Middle frontal gyrus (tissue), 1 donor: ENCODE data around the gene PCDH17.

ENCODE experiments used
- DNase-seq: peaks from one replicate; pipeline ENCODE4 v3.0.0-alpha.2; 2015; ENCODE audit warnings: low spot score; ENCODE audit errors: extremely low spot score

Gene PCDH17

GRCh38 chr13:57633950-57634838, 2.6 kb downstream of the PCDH17 start:
- no peak for DNase-seq

- no peak for DNase-seq
Observed at GRCh38 chr13:57634839-57635165, 3.3 kb downstream of the PCDH17 start.

DNA sequence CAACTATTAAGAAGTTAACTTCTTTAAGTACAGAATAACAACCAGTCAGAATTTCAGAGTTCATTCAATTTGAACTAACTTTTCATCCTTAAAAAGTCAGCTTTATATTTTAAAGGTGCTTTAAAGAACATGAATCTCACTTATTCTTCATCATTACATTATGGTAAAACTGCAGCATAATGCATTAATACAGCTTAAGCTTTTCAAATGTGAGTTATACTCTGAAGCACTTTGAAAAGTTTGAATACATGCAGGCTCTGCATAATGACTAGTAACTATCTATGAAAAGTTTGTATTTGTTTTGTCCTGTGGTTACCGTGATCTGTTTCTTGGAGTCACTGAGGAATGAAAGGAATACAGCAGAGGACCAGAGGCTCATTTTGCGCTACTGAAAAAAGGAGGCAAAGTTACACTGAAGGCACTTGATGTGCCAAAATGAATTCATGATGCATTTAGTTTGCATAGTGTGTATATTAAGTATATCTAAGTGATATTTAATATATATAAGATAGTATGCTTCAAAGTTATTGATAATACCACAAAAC, 4.1 kb downstream of the PCDH17 start:
- no peak for DNase-seq

GRCh38 chr13:57636816-57637215, 5.3 kb downstream of the PCDH17 start:
- DNase-seq: no peak

DNA sequence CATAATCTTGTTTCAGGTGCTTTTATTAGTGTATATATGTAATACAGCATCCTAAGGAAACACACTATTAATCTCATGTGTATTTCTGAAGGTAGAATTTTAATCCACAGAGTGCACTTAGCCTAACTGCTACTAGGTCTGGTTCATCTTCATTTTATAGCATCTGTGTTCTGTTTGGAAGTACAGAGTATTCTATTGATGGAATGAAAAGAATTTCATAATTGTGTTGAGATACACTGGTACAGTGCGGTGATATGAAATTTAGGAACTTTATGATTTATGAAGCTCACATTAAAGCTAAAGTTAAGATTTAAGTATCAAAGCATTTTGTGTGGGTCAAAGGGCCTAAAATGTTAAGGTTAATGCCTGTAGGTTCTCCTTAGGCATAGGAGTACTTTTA, 6.0 kb downstream of the PCDH17 start:
- no peak for DNase-seq

DNA sequence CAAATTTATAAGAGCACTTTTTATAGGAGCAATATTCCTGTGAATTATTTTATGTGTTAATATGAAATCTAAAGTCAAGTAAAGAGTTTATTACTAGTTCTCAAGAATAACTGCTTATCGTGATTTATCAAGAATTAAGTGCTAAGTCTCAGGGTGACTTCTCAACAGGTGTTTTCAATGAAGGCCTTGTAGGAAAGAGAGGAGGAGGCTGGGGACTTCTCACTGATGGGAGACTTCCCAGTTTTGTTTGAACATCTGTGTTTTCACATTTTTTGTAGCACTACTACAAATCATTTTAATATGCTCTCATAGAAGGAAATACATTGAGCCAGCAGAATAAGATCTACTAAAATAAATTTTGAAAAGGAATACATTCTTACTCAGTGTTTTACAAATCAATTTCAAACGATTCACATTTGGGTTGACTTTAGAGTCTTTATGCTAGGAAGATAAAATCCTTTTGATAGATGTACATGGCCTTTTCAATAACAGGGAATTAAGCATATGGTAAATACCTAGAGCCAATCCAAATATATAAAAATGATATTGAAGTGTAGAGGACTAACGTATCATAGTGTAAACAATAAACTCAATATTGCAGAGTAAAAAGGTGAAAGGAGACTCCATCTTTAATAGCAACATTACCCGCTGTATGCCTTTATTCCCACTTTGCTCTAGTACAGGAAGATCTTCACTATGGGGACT, 6.8 kb downstream of the PCDH17 start:
- DNase-seq: no peak

DNA sequence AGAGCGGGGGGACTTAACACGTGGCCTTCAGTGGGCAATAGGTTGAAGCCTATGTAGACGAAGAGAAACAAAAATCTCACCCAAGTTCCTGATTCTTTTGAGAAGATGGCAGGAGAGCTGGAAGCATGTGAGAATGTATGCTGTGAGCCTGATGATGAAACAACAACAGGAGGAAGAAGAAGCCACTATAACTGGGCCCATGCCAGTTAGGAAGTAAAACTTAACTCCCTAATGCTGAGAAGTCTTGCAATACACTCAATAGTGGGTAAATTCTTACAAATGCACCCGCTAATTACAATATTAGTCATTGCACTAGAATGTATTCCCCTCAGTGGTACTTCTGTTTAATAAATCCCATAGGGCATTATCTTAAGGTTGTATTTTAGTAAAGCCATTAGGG, 9.1 kb downstream of the PCDH17 start:
- no peak for DNase-seq

DNA sequence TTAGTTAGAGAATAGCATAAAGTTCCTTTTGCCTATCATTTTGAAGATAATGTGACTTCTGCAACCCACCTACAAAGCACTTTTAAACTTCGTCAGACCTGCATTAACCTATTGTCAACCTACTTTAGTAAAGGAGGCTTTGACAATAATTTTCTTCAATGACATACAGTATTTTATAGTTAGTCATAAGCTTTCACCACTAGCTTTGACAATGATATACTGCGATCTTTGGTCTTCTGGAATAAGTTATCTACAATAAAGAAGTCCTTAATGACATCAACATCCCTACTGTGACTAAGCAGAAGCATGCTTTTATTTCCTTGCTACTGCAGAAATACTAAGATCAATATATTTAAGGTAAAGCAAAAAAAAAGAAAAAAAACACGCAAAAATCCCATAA, 9.5 kb downstream of the PCDH17 start:
- no peak for DNase-seq

- no peak for DNase-seq
Observed at GRCh38 chr13:57644106-57644505, 12.6 kb downstream of the PCDH17 start.

DNA sequence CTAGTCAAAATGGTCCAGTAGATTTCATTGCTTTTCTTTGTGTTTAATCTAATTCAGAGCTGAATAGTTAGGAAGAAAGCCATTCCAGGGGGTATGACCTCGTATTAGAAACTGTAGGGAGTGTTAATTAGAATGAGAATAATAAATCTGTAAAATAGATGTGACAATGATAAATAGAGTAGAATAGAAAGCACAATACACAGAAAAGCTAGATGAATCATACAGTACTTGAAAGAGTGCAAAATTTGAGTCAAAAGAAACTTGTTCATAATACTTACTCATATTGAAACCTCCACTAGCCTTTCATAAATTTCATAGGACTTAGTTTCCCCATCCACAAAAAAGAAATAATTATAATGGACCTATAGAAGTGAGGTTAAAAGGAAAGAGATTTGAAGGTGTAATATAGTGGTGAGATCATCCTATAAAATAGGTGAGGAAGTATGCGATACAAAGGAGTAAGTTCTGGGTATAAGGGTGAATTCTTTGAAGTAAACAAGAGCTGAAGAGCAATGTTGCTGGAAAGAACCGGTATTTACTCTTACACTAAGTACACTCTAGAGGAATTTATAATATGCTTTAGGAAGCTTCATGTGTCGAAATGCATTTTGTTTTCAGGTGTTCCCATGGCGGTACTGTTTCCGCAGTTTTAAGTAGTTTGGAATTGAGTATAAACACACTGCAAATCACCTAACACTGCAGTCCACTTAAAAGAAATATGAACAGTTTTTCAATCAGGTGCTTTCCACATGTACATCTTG, 21.9 kb downstream of the PCDH17 start:
- no peak for DNase-seq

DNA sequence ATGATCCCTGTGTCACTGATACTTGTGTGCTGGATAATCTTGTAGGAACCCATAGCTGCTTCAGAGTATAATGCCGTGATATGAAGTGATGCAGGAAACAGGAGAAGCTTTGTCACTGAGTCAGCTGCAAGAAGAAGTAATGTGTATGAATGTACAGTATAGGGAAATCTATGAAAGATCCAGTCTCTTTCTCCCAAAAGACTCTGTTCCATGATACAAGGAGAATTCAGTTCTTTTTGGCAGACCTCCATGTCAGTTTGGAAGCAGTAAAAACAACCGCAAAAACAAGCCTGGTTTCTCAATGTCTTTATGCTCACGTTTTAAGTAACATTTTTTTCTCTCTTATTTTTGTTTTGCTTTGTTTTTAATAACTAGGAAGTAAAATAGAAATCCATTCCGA, 33.9 kb downstream of the PCDH17 start:
- DNase-seq: no peak

- DNase-seq: no peak
Observed at GRCh38 chr13:57666131-57666953, 34.8 kb downstream of the PCDH17 start.

DNA sequence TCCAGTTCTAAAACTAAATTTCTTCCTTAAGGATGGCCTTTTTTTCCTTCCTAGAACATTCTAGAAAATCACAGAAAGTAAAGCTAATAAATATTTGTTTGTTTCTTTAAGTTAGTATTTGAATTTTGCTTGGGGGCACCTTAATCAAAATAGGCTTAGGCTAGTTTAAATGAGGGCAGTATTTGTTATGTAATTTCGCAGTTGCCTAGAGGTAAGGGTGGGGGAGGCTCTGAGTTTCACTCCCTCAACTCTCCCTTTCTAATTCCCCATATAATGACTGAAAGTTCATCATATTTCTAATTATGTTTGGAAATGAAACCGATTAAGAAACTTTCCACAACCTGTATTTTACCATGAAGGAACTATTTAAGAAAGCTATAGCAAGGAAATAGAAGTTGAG, 40.6 kb downstream of the PCDH17 start:
- DNase-seq: no peak

GRCh38 chr13:57673197-57673596, 41.7 kb downstream of the PCDH17 start:
- DNase-seq: no peak

GRCh38 chr13:57675526-57675925, 44.0 kb downstream of the PCDH17 start:
- no peak for DNase-seq

GRCh38 chr13:57680609-57681008, 49.1 kb downstream of the PCDH17 start:
- no peak for DNase-seq

DNA sequence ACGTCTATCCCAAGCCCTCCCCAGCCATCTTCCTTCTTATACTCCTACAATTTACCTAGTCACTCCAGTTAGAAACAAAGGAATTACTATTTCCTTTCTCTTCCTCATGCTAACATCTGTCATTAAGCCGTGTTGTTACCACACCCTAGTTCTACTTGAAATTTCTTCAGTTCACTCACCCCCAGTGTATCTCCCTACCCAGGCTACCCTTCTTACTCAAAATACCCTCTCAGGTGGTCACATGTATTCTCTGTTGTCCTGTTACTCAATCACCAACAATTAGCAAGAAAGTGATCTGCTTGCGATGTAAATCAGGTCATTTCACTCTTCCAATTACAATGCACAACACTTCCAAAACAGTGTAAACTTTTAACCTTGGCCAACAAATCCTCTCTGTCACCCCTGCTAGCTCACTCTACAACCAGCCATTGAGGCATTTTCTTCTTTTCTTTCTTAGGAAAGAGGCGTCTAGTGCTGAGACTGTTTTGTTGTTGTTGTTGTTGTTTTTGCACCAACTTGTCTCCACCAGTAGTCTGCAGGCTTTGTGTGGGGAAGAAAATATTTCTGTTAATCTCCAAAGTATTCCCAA, 50.7 kb downstream of the PCDH17 start:
- DNase-seq: no peak

- no peak for DNase-seq
Observed at GRCh38 chr13:57698851-57699250, 67.3 kb downstream of the PCDH17 start.

DNA sequence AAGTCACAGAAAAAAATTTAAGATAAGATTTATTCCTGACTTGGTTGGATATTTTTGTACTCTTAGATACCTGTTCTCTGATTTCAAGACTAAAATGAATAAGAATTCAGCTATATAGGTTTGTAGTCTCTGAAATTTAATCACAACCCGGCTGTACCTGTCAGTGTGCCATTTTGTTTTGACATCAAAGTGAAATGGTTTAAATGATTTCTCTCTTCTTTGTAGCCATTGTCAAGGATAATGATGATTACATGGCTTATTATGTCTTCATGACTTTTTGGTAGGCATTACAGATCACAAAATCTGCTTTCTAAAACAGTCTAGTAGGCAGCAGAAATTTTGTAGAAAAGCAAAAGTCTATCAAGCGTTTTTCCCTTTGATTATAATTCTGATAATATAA, 72.5 kb downstream of the PCDH17 start:
- DNase-seq: no peak

- no peak for DNase-seq
Observed at GRCh38 chr13:57716295-57716694, 84.8 kb downstream of the PCDH17 start.
